GM12875 (cell line): ENCODE results near the gene TMEM59L.

ENCODE experiments used
- H3K4me3 ChIP-seq: one replicate; pipeline ENCODE4 v1.5.1; 2011; ENCODE audit warnings: low read depth, low read length, control low read depth
- CTCF ChIP-seq: IDR thresholded peaks from 2 replicates; pipeline ENCODE4 v1.5.1; 2011; ENCODE audit warnings: low read depth, mild to moderate bottlenecking, control low read depth, inconsistent platforms, low read length, moderate library complexity, borderline replicate concordance; ENCODE audit not compliant: insufficient read depth

Gene TMEM59L

DNA sequence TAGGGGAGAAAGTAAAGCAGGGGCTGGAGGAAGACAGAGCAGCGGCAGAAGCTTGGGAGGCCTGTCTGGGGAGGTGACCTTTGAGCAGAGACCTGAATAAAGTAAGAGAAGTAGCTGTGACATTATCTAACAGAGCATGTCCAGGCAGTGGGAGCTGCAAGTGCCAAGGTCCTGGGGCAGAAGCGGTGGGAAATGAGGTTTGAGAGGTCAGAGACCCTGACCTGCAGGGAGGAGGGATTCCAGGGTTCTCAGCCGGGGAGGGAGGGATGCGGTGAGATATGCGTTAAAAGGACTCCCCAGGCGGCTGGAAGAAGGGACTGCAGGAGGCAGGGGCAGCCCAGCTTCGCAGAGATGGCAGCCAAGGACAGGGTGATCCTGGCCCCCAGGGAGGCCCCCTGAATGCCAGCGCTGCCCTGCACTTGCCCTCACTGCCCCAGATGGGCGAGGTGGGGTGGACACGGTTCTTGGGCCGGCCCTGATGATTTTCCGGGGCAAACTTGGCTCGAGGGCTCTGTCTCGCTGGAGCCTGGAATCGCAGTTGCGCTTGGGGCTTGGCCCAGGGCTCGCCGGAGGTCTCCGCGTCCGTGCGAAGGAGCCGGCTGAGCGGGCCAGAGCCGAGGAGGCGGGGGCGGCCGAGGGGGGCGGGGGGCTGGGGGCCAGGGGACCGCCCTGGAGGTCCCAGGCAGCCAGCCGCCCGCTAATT is 9.3 kb upstream of the TMEM59L start:
- H3K4me3 ChIP-seq: no peak overlapping the region
- peak; percentile 30; the same call in 1 of the 2 replicates for TF ChIP-seq CTCF

- TF ChIP-seq CTCF: no peak
- H3K4me3 ChIP-seq: no peak overlapping the region
Observed at GRCh38 chr19:18603958-18604819, 8.5 kb upstream of the TMEM59L start.

DNA sequence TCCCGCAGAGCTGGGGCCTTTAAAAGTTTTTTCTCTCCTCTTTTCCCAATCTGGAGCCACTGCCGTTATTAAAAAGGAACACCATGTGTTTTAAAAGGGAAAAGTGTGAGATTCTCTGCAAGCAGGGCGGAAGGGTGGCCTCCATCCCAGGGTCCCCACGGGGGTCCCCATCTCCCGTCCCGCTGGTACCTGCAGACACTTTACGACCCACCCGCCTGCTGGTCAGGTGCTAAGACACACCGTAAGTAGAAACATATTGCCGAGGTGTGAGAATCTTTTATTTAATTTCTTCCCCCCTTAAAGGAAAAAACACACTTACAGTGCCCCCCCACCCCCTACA is 7.9 kb upstream of the TMEM59L start:
- TF ChIP-seq CTCF: no peak
- H3K4me3 ChIP-seq: no peak overlapping the region

DNA sequence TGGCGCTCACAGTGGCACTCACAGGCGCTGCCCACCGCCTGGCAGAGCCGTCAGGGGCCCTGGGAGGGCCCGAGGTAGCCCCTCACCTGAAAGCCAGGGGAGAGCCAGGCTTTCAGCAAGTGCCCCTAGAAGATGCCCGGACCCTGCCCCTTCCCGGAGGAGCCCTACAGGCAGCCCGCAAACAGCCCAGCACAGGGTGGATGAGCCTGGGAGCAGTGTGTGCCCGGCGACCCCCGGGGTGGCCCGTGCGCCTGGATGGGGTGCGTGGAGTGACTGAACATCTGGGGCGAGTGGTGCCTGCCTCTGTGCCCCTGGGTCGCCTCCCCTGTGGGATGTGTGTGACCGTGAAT is 7.5 kb upstream of the TMEM59L start:
- TF ChIP-seq CTCF: no peak
- no peak overlapping the region for H3K4me3 ChIP-seq

GRCh38 chr19:18605546-18606280 is 7.0 kb upstream of the TMEM59L start:
- H3K4me3 ChIP-seq: no peak overlapping the region
- no peak for TF ChIP-seq CTCF

GRCh38 chr19:18606281-18607225 is 6.1 kb upstream of the TMEM59L start, which contains the start of gene CRLF1:
CRLF1 (minus strand) TSS chr19:18606799; CDS start chr19:18606656, 143 bp downstream.
- TF ChIP-seq CTCF: no peak
- no peak within 1 kb of the TSS for H3K4me3 ChIP-seq
